AG04450 (cell line): ENCODE results near the gene NPHP4. TPM values are rescaled to one million over a fixed set of nuclear protein-coding genes. Genes with fewer than 3 reads are reported as not detected.

Experiments used
- CTCF ChIA-PET: fragments of 300-600, 350-600 bp; formaldehyde crosslinking; extraction: SDS; loops from one replicate; lab custom pipeline; 2022; ENCODE audit warnings: antibody characterized with exemption, inconsistent platforms; lab: Charles Lee
- POLR2A ChIA-PET: fragments of 350-600 bp; formaldehyde crosslinking; extraction: SDS; loops from one replicate; lab custom pipeline; 2021; ENCODE audit warnings: antibody characterized with exemption, inconsistent platforms; lab: Yijun Ruan, JAX
- DNase-seq: peaks from one replicate; pipeline ENCODE4 v3.0.0-alpha.2; 2011; ENCODE audit warnings: low read depth, low spot score
- H3K27ac ChIP-seq: one replicate; pipeline ENCODE4 v1.5.1; 2012; ENCODE audit warnings: low read depth, low read length, control low read depth
- H3K27me3 ChIP-seq: one replicate; pipeline ENCODE4 v1.6.0; 2012; ENCODE audit warnings: low read length; ENCODE audit not compliant: control insufficient read depth, insufficient read depth
- H3K4me3 ChIP-seq: 2 replicates; pipeline ENCODE4 v1.5.1; 2011; ENCODE audit warnings: mild to moderate bottlenecking, low read depth, low read length, control low read depth
- H3K9me3 ChIP-seq: 2 replicates; pipeline ENCODE4 v1.5.1; 2012; ENCODE audit warnings: low read length; ENCODE audit not compliant: control insufficient read depth, insufficient read depth
- CTCF ChIP-seq: IDR thresholded peaks from 2 replicates; pipeline ENCODE4 v1.5.1; 2011; ENCODE audit warnings: low read depth, low read length, control low read depth, inconsistent platforms
- polyA plus RNA-seq: library from polyadenylated mRNA; depleted of rRNA; stranded (reverse); fragments of >200 nt; gene quantifications from 2 replicates; pipeline ENCODE4 v1.2.3, GENCODE V29; 2011

The NPHP4 gene
- polyA plus RNA-seq, 1 experiment, result 1.6 TPM

GRCh38 chr1:6034750-6035096 is 42.5 kb upstream of the NPHP4 start:
- ChIA-PET POLR2A (no interaction called here), CTCF (interaction anchor here (0.9 to 1.1 kb wide), 2 partner anchors 9 to 14 kb away, joined by 3 to 6 read pairs; no protein-coding TSS in a partner anchor)
- Histone ChIP-seq H3K9me3 (no peaks in the 10 kb centered on the region), H3K27me3 (peaks cover 6% of the 10 kb centered on the region), H3K4me3 (no peak overlapping the region), H3K27ac (no peak overlapping the region)
- DNase-seq, result no peak
- TF ChIP-seq CTCF, result no peak

DNA sequence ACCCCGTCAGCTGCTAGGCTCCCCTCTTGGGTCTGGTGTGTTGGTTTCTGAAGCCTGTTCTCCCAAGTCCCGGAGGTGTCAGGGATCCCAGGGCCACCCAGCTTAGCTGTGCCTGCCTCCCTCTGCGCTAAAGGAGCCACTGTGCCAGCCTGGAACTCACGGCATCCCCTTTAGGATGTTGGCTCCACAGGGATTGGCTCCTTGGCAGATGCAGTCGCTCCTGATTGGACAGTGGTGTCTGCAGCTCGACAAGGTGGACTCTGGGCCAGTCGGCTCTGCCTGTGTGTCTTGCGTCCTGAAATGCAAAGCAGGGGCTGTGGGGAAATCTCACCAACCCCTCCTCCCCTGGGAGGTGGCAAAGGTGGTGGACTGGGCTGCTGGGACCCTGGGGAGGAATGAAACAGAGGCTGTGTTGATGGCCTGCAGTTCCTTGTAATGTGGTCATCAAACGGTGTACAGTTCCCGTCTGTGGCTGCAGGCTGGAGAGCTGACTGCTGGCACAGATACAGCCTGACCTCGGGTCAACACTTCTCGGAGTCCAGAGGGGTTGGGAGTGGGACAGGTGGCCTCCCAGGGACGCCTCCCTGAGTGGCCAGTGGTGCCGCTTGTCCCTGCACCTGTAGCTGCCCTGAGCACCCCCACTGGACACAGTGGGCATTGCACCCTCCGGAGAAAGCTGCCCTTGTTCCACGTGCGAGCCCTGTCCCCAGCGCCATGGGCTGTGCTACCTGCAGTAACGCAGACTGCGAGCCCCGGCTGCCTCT is 41.9 kb upstream of the NPHP4 start:
- peak; percentile 64 for TF ChIP-seq CTCF
- Histone ChIP-seq H3K4me3 (no peak overlapping the region), H3K27me3 (peaks cover 3% of the 10 kb centered on the region), H3K9me3 (no peaks in the 10 kb centered on the region), H3K27ac (no peak overlapping the region)
- DNase-seq, result no peak
- ChIA-PET POLR2A (no interaction called here), CTCF (interaction anchor here (0.8 to 1.1 kb wide), 3 partner anchors 8 to 14 kb away, joined by 3 to 6 read pairs (median 3); no protein-coding TSS in a partner anchor)

- TF ChIP-seq CTCF, result no peak
- POLR2A ChIA-PET, result no interaction called here
- Histone ChIP-seq H3K9me3 (no peaks in the 10 kb centered on the region), H3K27ac (no peak overlapping the region), H3K27me3 (peaks cover 3% of the 10 kb centered on the region), H3K4me3 (no peak overlapping the region)
- CTCF ChIA-PET, result interaction anchor here (0.6 to 1.5 kb wide), 2 partner anchors 9 to 596 kb away, joined by 4 read pairs; no protein-coding TSS in a partner anchor
- DNase-seq, result no peak
Observed at GRCh38 chr1:6033124-6033523, 40.9 kb upstream of the NPHP4 start.

- TF ChIP-seq CTCF, result no peak
- no peak for DNase-seq
- CTCF ChIA-PET, result no interaction called here
- POLR2A ChIA-PET, result no interaction called here
- H3K27me3 ChIP-seq, result peaks cover 3% of the 10 kb centered on the region
- no peaks in the 10 kb centered on the region for H3K9me3 ChIP-seq
- no peak overlapping the region for H3K27ac ChIP-seq
- H3K4me3 ChIP-seq, result no peak overlapping the region
Observed at GRCh38 chr1:6030547-6031261, 38.5 kb upstream of the NPHP4 start.

GRCh38 chr1:6030132-6030531 is 37.9 kb upstream of the NPHP4 start:
- Histone ChIP-seq H3K9me3 (no peaks in the 10 kb centered on the region), H3K4me3 (no peak overlapping the region), H3K27me3 (peaks cover 5% of the 10 kb centered on the region), H3K27ac (no peak overlapping the region)
- no peak for DNase-seq
- TF ChIP-seq CTCF, result no peak
- ChIA-PET POLR2A (no interaction called here), CTCF (no interaction called here)
